Stimulated activated CD4-positive, alpha-beta T cell treated with anti-CD3 and anti-CD28 coated beads, TNF-alpha, amount 100 ng/mL, for 1 hour (primary cell): Measurements from ENCODE around the gene EPN3.

Experiments used
- DNase-seq, 3 donors: peaks; one replicate each; pipeline ENCODE4 v3.0.0-alpha.2; 2020; ENCODE audit warnings: low read depth in 3 of 3, low spot score in 1 of 3

EPN3 gene

GRCh38 chr17:50586421-50587247 lies 54.1 kb downstream of the EPN3 start:
- no peak for DNase-seq

DNA sequence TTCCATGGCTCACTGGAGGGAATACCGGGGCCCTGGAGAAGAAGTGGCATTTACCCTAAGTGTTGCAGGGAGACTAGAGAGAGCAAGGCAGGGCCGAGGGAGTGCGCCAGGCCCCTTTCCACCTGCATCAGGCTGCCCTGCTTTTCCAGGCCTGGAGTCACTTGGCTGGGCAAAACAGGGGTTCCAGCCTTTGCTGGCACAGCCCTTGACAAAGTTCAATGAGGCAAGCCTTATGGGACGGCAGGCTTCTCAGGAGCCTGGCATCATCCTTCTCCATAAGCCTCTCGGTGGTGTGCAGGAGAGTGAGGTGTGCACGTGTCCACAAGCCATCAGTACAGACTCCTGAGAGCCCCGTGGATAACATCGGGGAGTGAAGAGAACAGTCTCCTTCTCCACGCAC lies 55.0 kb downstream of the EPN3 start:
- DNase-seq: no peak

DNA sequence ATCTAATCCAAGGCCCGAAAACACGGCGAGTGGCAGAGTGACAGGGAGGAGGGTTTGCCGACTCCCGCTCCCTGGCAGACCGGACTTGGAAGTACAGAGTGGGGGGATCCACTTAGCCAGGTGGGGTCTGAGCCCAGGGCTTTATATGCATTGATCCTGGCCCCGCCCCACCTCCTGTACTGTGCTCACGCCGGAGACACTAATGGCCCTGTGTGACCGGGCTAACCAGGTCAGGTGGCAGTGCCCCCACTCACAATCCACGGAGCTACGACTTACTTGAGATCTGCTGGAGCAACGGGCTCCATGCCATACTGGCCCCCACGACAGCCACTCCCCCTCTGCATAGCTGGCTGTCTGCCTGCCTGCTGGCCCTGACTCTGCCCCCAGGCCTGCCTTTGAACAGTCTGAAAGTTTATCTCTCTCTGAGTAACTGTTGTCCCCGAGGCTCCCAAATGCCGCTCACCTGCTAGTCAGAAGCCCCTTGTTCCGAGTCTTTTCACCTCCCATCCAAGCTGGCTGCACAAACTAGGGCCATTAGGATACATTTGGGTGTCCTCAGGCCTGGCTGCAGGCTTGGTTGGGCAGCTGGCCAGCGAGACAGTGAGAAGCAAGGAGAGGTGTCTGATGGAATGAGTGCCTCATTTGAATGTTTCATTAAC lies 56.0 kb downstream of the EPN3 start:
- DNase-seq: no peak

GRCh38 chr17:50589095-50589705 lies 56.7 kb downstream of the EPN3 start:
- DNase-seq: no peak

GRCh38 chr17:50590946-50591737 lies 58.6 kb downstream of the EPN3 start:
- DNase-seq: no peak

DNA sequence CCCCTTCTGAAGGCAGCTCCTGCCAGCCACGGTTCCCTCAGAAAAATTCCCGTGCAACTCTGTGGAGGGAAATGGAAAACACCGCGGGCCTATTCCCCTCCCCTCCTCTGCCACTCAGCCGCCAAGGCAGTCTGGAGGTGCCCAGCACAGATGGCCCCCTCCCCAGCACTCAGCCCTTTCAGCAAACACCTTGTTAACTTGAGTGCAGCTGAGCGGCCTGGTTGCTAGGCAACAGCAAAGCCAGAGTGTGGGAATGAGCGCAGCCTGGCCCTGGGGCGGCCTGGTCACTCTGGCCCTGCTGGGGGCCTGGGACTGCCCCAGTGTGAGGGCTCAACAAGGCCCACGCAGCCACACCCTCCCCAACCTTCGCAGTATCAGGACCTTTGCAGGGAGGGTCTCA lies 60.8 kb downstream of the EPN3 start:
- DNase-seq: no peak
